Measurements from ENCODE around the gene RUFY1. TPM values are rescaled to one million over a fixed set of nuclear protein-coding genes. Genes with fewer than 3 reads are reported as not detected.

RUFY1 gene
- total RNA-seq, 1 donor from 2014 or later, result 65.9 TPM

DNA sequence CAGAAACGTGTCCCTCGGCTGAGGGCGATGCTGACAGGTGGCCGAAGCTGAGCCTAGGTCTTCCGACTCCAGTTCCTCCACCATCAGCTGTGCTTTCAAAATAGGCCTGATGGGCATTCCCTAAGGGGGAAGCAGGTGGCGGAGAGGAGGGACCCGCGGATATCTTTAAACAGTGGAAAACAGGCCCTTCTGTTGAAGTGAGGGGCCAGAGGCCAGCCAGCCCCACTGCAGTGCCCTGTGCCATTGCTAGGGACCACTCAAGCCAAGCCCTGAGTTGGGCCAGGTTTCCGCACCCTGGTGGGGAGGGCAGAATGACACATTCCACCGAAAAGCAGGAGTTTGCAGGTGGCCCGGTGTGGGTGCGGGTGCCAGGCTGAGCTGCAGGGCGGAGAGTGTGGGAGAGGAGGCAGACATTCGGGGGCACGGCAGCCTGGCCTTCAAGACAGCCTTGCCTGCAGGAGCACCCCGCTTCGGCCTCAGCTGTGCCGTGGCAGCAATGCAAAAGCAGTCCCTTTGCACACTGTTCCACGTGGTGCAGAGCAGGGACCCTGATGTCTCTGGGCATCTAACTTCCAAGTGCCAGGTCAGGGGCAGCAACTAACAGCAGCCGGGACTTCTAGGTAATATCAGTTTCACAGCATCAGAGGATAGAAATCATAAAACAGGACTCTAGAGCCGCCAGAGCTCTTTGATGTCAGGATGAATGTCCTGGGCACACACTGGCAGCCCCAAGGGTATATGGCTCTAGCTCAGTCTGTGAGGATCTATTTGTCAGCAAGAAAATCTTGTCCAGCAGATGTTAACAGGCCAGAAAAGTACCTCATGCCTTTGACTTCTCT is 55.9 kb downstream of the RUFY1 start:
- DNase-seq, result no peak

DNA sequence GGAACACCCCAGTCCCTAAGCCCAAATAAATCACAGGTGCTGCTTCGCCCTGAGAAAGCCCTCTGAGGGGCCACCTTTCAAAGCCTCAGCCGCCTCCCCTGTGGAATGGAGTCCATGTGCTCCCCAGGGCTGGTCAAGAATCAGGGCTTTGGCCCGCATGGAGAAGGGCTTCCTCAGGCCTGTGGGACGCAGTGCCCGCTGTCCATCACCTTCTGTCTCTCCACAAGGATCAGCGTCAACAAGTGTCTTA is 56.5 kb downstream of the RUFY1 start:
- no peak for DNase-seq

DNA sequence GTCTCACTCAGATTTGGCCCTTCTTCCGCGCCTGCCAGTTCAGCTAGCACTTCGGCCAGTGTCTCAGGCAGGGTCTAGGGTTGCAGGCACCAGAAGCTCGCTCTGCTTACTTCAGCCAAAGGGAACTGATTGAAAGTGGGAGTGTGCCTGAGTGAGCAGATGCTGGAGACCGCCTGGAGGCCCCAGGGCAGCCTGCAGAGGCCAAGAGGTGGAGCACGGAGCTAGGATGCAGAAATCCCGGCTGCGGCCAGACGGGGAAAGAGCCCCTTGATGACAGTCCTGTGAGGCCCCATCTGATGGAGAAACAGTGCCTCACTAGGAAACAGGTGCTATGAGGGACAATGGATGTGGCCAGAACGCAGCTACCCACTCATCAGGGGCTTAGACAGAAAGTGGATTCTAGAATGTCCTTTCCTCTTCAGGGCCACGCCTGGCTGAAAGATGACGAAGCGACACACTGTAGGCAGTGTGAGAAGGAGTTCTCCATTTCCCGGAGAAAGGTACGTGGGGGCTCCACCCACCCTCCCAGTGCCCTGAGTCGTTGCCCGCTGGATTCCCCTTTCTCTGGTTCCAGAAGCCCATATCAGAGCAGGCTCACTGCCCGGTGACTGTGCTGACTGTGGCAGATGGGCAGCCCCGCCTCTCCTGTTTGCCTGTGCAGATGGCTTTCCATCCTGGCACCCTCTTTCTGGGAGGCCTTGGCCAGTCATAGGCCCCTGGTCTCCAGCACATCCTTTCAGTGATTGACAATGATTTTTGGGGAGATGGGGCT is 57.0 kb downstream of the RUFY1 start:
- DNase-seq, result no peak

DNA sequence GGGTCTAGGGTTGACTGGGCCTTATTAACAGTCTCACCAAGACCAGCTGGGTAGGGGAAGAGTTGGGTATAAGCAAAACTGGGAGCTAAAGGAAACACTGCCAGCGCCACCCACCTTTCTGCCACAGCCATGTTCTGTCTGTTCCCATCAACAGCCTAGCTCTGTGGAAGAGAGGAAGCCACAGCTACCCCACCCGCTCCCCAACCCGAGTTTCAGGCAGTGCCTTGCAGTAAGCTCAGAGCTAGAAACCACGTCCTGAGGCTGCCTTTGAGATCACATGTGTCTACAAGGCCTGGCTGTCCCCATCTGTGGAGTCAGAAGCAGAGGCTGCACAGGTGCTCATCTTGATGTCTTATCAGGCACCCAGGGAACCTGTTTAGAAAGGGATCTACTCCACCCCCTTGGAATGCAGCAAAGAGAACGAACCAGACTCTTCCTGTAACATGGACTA is 57.8 kb downstream of the RUFY1 start:
- DNase-seq, result no peak

DNA sequence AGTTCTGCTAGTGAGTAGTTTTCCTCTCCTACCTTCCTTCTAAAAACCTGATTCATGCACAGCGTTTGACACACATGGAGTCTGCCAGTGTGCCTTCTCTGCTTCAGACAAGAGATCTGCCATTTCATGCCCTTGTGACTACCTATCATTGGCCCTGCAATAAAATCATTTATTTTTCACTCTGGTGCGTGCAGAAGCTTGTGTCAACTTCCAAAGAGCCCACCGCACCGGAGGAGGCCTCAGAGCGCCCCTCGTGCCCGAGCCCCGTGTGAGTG is 59.4 kb downstream of the RUFY1 start:
- no peak for DNase-seq

DNA sequence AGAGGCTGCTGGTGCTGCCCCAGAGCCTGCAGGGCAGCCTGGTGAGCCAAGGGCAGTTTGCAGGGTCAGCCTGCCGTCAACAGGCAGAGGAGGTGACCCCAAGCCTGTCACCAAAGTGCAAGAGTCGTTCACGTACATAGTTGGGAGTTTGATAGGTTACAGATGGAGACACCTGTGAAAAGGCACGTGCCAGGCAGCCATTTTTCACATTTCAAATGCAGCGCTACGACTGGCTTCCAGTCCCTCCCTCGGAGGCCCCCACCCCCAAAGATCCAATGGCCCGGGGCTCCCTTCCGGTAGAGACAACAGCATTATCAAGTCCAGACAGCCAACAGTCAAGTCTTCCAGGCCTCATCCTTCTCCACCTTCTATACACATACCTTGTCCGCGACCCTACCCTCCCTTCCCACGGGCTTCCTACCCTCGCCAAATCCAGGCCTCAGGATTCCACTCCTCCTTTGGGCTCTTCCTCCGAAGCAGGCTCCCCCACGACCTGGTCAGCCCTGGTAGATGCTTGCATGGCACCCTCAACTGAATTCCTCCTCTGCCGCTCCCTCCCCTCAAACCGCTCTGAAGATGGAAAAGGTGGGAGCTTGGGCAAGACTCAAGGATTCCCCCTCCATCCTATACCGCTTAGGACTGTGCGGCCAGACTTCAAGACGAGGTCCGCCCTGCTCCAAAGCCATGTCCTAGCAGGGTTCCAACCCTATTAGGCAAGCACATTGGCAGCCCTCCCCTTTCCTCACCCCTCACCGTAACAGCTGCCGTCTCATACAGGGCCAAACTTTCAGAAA is 60.0 kb downstream of the RUFY1 start:
- no peak for DNase-seq

DNA sequence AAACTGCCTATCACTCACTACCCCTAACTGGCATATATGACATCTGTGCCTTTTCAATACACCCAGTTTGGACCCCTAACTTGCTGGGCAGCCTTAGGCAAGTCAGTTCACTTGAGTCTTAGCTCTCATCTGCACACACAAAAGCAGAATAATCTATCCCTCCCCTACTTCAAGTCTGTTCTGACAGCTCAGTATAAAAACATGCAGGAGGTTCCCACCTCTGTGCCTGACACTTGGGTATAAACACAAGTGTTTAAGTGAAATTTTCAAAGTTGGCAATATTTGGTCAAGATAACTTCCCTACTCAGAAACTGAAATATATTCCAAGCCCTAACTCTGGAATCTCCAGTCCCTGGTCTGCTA is 60.5 kb downstream of the RUFY1 start:
- DNase-seq, result no peak

DNA sequence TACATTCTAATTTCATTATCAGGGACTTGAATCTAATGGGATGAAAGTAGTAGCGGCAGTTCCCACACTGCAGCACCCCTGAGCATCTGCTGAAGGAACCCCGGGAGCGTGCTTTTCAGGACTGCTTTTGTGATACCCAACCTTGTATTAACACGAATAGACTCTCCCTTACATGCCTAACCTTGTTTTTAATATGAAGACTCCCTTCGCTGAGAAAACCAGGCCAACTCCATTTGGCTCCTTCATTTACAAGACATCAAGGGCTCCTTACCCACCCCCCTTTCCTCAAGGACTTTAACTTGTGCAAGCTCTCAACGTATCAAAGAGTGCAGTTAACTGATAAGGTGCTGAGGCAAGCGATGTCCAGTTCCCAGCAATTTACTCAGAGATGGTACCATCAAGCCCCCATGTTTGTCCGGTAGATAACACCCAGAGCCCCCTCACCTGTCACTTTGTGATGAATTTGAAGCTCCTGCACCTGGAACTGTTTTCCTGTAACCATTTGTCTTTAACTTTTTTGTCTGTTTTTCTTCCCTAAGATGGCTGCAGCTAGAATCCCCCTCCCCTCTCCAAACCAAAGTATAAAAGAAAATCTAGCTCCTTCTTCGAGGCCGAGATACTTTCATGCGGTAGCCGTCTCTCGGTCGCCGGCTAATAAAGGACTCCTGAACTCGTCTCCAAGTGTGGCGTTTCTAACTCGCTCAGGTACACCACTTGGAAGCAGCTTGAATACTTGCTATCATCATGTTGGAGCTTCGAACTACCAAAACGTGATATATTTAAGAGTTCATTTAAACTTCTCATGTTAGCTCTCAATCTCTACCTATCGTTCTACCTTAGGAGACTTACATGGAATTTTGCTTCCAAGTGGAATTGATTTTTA is 62.5 kb downstream of the RUFY1 start:
- DNase-seq, result no peak

DNA sequence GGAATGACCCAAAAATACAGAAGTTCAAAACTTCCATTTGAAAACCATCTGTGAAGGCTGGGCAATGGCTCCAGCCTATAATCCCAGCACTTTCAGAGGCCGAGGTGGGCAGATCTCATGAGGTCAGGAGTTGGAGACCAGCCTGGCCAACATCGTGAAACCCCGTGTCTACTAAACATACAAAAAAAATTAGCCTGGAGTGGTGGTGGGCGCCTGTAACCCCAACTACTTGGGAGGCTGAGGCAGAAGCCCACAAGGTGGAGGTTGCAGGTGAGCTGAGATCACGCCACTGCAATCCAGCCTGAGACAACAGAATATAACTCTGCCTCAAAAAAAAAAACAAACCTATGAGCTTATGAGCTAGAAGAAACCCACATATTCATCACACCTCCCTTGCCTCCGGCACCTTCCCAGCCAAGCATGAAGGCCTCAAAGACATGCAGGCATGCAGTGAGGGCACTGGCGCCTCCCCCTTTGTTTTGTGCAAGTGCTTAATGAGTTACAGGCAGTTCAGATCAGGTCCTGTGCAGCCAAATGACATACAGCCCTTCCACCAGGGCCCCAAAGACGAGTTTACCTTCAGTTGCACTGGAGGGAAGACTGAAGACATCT is 63.2 kb downstream of the RUFY1 start:
- DNase-seq, result no peak

DNA sequence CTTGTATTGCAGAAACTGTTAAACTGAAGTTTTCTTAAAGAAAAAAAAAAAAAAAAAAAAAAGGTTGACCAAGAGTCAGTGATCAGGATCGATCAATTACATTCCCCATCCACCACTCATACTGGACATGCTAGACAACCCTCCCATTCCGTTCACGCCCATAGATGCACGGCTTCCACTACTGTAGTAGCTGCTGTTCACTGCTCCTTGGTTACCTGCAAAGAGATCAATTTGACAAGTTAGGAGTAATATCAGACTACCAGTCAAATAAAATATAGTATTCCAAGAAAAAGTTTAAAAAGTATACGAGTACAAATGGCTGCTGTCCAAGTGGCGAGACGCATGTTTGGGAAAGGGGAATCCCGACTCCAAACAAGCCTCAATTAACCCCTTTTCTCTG is 64.4 kb downstream of the RUFY1 start:
- no peak for DNase-seq

DNA sequence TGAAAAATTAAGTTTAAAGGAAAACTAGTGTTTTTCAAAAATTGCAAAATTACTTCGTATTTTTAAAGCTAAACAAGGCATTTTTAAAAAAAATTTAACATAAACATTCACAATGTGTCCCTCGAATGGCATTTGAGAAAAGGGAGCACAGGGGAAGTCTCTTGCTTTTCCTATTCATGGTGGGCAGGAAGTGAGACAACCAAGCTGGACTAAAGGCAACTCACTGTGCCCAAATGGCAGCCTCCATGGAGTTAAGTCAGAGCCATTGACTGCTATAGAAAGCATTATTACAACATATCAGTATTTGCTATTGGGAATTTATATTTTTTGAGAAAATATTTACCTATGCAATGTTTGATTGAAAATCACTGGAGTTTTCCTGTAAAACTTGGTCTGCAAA is 64.8 kb downstream of the RUFY1 start:
- peak; percentile 53 for DNase-seq

DNA sequence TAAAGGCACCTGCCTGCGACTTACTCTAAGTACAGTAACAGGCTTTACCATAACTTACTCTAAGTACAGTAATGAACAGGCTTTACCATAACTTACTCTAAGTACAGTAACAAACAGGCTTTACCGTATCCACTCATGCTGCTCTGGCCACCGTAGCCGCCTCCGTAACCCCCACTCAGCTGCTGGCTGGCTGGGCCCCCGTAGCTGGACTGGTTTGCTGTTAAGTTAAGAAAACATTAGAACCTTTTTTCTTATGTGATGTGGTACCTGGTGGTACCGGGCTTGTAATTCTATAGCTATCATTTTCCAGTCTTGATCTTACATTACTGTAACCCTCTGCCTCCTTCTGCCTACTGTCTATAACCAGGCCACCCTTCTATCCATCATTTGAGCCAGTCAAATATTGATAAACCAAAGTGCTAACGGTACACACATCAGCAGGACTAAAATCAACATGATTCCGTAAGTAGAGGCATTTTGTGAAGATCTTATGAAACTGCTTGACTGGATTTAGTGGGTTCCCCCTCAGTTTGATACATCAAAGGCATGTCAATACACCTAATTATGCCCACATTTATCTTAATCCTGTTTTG is 65.7 kb downstream of the RUFY1 start:
- DNase-seq, result no peak

DNA sequence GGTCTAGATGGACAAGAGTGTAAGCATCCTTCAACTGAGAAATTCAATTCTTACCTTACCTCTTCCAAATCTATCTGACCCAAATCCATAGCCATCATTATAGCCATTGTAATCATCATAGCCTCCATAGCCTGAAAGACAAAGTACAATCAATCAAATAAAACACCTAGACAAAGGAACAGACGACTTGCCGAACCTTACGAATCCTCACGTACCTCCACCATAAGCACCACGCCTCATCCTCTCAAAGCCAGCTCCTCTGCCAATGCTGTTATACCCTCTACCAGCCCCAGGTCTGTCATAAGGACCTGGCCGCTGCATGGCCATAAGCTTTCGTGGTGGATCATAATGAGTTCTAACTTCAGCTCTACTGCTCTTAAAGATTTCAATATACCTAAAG is 67.6 kb downstream of the RUFY1 start:
- no peak for DNase-seq

DNA sequence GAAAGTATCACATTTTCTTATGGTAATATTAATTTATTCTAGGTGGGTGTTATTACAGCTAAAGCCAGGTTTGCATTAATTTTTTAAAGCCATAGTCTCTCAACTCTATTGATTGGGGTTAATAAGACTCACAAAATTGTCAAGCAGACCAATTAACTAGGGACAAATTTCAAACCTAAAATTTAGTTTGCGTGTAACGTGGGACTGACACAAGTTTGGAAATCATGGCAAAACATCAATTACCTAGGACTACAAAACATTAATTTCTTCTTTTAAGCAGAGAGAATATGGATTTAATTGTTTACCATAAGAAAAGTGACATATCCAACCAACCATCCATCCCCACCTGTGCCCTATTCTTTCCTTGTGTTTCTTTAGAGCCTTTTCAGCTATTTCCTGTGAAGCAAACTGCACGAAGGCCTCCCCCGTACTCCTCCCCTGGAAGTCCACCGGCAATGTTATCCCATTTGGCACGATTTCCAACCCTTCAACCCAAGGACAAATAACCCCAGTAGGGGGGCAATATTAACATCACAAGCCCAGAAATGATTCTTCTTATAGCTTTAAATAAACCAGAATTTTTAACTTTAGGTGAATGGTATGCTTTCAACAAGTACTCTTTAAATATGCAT is 68.7 kb downstream of the RUFY1 start:
- DNase-seq, result peak; percentile 52

DNA sequence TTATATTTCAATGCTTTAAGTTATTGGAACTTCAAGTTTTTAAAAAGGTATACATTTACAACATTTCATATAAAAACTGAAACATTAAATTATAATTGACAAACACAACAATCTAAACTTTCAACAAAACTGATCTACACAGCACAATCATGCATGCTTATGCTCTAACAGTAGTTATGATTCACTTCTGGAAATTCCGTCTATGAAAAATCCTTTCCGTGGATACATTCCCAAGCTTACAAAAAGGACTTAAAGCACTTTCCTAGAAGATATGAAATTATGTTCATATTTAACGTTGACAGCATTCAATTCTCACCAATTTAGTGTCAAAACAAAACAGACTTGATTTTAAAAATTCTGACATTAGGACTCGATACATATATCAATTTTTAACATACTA is 69.4 kb downstream of the RUFY1 start:
- DNase-seq, result peak; percentile 49

DNA sequence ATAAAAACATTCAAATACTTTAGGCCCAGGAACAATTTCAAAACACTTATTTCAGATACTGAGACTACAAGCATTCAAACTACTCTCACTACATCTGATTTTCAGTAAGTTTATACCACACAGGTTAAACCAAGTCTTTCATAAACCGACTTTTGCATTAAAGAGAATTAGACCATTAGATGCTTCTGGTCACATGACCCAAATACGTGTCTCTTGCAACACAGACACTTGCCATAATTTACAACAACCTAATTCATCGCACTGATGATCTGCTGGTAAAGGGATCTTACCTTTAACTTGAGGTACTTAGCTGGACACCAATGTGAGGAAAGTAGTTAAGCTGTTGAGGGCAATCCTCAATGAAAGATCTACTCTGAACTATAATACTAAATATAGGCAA is 69.9 kb downstream of the RUFY1 start:
- no peak for DNase-seq

DNA sequence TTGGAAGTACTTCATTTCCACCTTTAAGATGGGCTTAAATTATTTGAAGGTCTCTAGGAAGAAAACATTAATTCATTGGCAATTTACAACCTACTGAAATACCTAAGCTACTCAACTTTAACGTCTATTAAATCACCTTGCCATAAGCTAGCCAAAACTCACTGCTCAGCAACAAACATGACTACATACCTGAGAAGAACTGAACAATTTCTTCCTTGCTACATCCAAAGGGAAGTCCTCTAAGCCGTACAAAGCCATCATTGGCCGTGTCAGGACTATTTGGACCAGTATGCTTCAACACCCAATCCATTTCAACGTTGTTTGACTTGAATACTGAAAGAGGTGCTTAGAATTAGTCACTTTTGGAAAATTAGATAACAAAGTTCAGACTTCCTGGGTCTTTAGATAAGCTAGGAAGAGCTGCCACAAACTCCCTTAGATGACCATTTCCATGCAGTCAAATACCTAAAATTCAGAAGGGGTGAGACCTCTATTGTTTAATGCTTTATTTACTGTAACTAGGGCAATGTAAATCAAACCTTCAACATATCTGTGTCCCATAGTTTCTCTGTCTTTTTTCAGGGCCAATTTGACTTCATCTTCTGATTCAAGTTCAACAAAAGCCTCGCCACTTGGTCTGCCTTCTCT is 70.5 kb downstream of the RUFY1 start:
- no peak for DNase-seq

DNA sequence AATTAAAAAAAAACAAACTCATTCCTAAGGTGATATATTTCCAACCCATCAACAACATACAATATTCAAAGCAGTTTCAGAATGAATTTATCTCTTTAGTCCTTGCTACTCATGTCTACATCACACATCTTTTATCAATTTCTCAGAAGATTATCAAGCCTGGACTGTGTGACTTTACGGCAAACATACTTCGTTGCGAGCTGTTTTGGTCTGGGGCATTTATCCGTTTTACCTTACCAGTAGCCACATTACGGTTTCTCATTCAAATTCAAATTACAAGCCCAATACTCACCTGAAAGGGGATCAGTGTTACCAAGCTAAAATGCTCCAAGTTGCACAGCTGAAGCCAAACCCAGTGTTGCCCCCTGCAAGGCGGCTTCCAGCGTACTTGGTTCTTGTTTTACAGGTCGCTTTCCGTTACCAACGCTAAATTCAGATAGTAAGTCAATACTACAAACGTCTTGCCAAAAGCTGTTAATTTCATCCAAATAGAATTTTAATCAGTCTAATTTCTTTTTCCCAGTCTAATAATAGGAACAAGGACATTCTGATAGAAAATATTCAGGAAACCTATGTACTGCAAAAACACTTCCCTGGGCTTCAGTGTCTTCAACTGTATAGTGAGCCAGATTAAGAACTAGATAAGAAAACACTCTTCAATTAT is 71.3 kb downstream of the RUFY1 start:
- DNase-seq, result no peak

DNA sequence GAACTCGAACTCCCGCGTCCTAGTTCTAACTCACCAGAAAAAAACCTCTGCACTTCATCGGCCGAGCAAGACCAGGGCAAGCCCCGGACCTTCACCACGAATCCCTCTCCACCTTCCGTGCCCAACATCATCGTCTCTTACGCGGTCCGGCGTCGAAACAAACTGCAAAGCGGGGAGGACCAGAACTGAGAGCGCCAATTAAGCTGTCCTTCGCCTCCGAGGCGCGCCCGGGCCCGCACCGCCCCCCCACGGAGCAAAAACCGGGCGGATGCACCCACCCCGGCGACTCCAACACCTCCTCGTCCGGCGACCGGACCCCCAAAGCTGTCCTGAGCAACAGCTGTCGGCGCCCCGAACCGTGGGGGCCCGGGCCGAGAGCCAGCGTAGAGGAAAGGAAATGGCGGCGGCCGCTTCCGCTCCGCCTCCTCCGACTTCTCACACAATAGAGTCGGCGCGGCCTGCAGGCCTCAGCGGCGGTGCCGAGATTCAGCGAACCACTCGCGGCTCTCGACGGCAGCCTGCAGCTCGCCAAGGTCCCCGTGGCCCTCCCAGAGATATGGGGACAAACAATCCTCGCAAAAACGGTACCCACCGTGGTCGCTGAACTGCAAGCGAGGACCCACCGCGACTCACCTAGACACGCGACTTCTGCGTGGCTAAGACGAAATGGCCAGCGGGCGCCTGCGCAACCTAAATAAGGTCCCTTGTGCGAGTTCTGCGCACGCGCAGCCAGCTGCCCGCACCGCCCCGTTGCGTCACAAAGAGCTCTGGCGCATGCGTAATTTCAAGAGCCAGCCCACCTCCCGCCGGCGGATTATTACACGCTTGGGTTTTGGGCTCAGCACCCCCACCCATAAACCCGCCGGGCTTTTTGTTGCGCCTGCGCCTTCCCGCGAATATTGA is 72.9 kb downstream of the RUFY1 start, which contains the start of gene HNRNPH1:
Gene HNRNPH1 (minus strand): TSS at position 669 of the 903 bp plus-strand sequence. CDS start 538 bp downstream, at position 131.
- DNase-seq, result peak; percentile 99
